SU-DHL-6 (cell line): ENCODE results near the gene NTRK1.

Source experiments
- H2AFZ ChIP-seq: fragments of 200-600 bp; sonication (generic); 2 replicates; pipeline ENCODE4 v1.6.1; 2014; ENCODE audit warnings: low read depth, mild to moderate bottlenecking, moderate library complexity, mixed read lengths, antibody characterized with exemption, low read length; ENCODE audit not compliant: severe bottlenecking
- H3F3A ChIP-seq: fragments of 200-600 bp; shearing (Covaris generic); 2 replicates; pipeline ENCODE4 v1.6.0; 2016; ENCODE audit warnings: antibody characterized with exemption, mild to moderate bottlenecking; ENCODE audit not compliant: insufficient read depth
- H3K27ac ChIP-seq: fragments of 200-600 bp; sonication (generic); 2 replicates; pipeline ENCODE4 v1.5.1; 2016; ENCODE audit warnings: low read depth, mild to moderate bottlenecking, low read length, moderate library complexity, mixed read lengths
- H3K27me3 ChIP-seq: fragments of 200-600 bp; sonication (generic), shearing (Covaris generic); 2 replicates; pipeline ENCODE4 v1.6.0; 2014; ENCODE audit warnings: mild to moderate bottlenecking, low read length
- H3K36me3 ChIP-seq: fragments of 200-600 bp; sonication (generic); 2 replicates; pipeline ENCODE4 v1.6.1; 2014; ENCODE audit warnings: mild to moderate bottlenecking, low read length, mixed read lengths
- H3K4me2 ChIP-seq: fragments of 300-600, 200-600 bp; shearing (Covaris generic), sonication (generic); 2 replicates; pipeline ENCODE4 v1.6.0; 2014; ENCODE audit warnings: low read length, low read depth, mild to moderate bottlenecking; ENCODE audit not compliant: poor library complexity, severe bottlenecking
- H3K4me3 ChIP-seq: fragments of 200-600 bp; sonication (generic); 2 replicates; pipeline ENCODE4 v1.5.1; 2014; ENCODE audit warnings: antibody characterized with exemption, low read length, mild to moderate bottlenecking, mixed read lengths; ENCODE audit not compliant: insufficient read depth, poor library complexity, severe bottlenecking
- H3K79me2 ChIP-seq: fragments of 200-600 bp; sonication (generic); 2 replicates; pipeline ENCODE4 v1.6.1; 2014; ENCODE audit warnings: mild to moderate bottlenecking, low read length, moderate library complexity; ENCODE audit not compliant: insufficient read depth
- H3K9ac ChIP-seq: fragments of 200-600 bp; sonication (generic); 2 replicates; pipeline ENCODE4 v1.7.0; 2014; ENCODE audit warnings: mild to moderate bottlenecking, low read length
- H3K9me2 ChIP-seq: fragments of 200-600 bp; sonication (generic); replicated peaks from 2 replicates; pipeline ENCODE4 v1.6.1; 2014; ENCODE audit warnings: low read length; ENCODE audit not compliant: insufficient read depth
- H3K9me3 ChIP-seq: fragments of 200-600 bp; sonication (generic); 2 replicates; pipeline ENCODE4 v1.6.1; 2014; ENCODE audit warnings: low read length, mixed read lengths; ENCODE audit not compliant: insufficient read depth
- H4K20me1 ChIP-seq: fragments of 200-600 bp; sonication (generic); 2 replicates; pipeline ENCODE4 v1.6.1; 2014; ENCODE audit warnings: low read depth, mild to moderate bottlenecking, antibody characterized with exemption, low read length, moderate library complexity, mixed read lengths
- CTCF ChIP-seq: fragments of 200-600 bp; sonication (generic); IDR thresholded peaks from one replicate; pipeline ENCODE4 v1.5.1; 2017; ENCODE audit warnings: antibody characterized with exemption, mild to moderate bottlenecking, low read length, moderate library complexity; ENCODE audit not compliant: insufficient read depth, poor library complexity, severe bottlenecking
- EZH2phosphoT487 ChIP-seq: fragments of 200-600 bp; sonication (generic), shearing (Covaris generic); conservative IDR thresholded peaks from 2 replicates; pipeline ENCODE4 v1.6.1; 2018; ENCODE audit warnings: mild to moderate bottlenecking, antibody characterized with exemption, low read length, moderate library complexity, mixed read lengths

NTRK1 gene

GRCh38 chr1:156912310-156912709 is 51.6 kb downstream of the NTRK1 start:
- no peak overlapping the region for H2AFZ ChIP-seq
- TF ChIP-seq CTCF (no peak), EZH2phosphoT487 (no peak)
- H3F3A ChIP-seq, result no peaks in the 10 kb centered on the region
- H3K9me2 ChIP-seq, result no peaks in the 10 kb centered on the region
- H3K27ac ChIP-seq, result no peak overlapping the region
- no peaks in the 10 kb centered on the region for H4K20me1 ChIP-seq
- H3K27me3 ChIP-seq, result no peaks in the 10 kb centered on the region
- no peak overlapping the region for H3K9ac ChIP-seq
- H3K4me2 ChIP-seq, result no peak overlapping the region
- no peaks in the 10 kb centered on the region for H3K9me3 ChIP-seq
- no peak overlapping the region for H3K4me3 ChIP-seq
- H3K79me2 ChIP-seq, result no peaks in the 10 kb centered on the region
- H3K36me3 ChIP-seq, result no peaks in the 10 kb centered on the region

- no peaks in the 10 kb centered on the region for H3K9me2 ChIP-seq
- H2AFZ ChIP-seq, result no peak overlapping the region
- H3K9ac ChIP-seq, result no peak overlapping the region
- H3K9me3 ChIP-seq, result no peaks in the 10 kb centered on the region
- no peaks in the 10 kb centered on the region for H3K27me3 ChIP-seq
- H4K20me1 ChIP-seq, result no peaks in the 10 kb centered on the region
- no peak overlapping the region for H3K27ac ChIP-seq
- no peak overlapping the region for H3K4me2 ChIP-seq
- no peaks in the 10 kb centered on the region for H3F3A ChIP-seq
- H3K79me2 ChIP-seq, result no peaks in the 10 kb centered on the region
- H3K36me3 ChIP-seq, result no peaks in the 10 kb centered on the region
- no peak overlapping the region for H3K4me3 ChIP-seq
- no peak for TF ChIP-seq EZH2phosphoT487
- TF ChIP-seq CTCF, result no peak
These were observed 52.5 kb downstream of the NTRK1 start for GRCh38 chr1:156912861-156913808.

GRCh38 chr1:156913809-156914387 is 53.2 kb downstream of the NTRK1 start:
- Histone ChIP-seq H3K9ac (no peak overlapping the region), H3K27ac (no peak overlapping the region), H3K4me3 (no peak overlapping the region), H4K20me1 (no peaks in the 10 kb centered on the region), H3K4me2 (no peak overlapping the region), H3K36me3 (no peaks in the 10 kb centered on the region), H3K9me3 (no peaks in the 10 kb centered on the region), H3K79me2 (no peaks in the 10 kb centered on the region), H2AFZ (no peak overlapping the region), H3K27me3 (no peaks in the 10 kb centered on the region), H3K9me2 (no peaks in the 10 kb centered on the region), H3F3A (no peaks in the 10 kb centered on the region)
- TF ChIP-seq EZH2phosphoT487 (no peak), CTCF (no peak)
